ENCODE data around the gene EPHB1.
A peak's percentile ranks its signal among the peaks of the same experiment; 100 is the strongest.

The EPHB1 gene

GRCh38 chr3:135133905-135134683 is 339.0 kb downstream of the EPHB1 start:
- no peak for DNase-seq (ENCODE audit: low read depth)

- DNase-seq (ENCODE audit: low read depth), result no peak
Measured at GRCh38 chr3:135134684-135135075, 339.6 kb downstream of the EPHB1 start.

GRCh38 chr3:135135445-135135844 is 340.4 kb downstream of the EPHB1 start:
- no peak for DNase-seq (ENCODE audit: low read depth)

- DNase-seq (ENCODE audit: low read depth), result no peak
Measured at GRCh38 chr3:135136361-135137100, 341.5 kb downstream of the EPHB1 start.

GRCh38 chr3:135137296-135137695 is 342.2 kb downstream of the EPHB1 start:
- no peak for DNase-seq (ENCODE audit: low read depth)

GRCh38 chr3:135138776-135139175 is 343.7 kb downstream of the EPHB1 start:
- no peak for DNase-seq (ENCODE audit: low read depth)

- no peak for DNase-seq (ENCODE audit: low read depth)
Measured at GRCh38 chr3:135140591-135140990, 345.5 kb downstream of the EPHB1 start.

- DNase-seq (ENCODE audit: low read depth), result no peak
Measured at GRCh38 chr3:135141160-135141559, 346.1 kb downstream of the EPHB1 start.

GRCh38 chr3:135141672-135142071 is 346.6 kb downstream of the EPHB1 start:
- DNase-seq (ENCODE audit: low read depth), result no peak

GRCh38 chr3:135142530-135142929 is 347.5 kb downstream of the EPHB1 start:
- DNase-seq (ENCODE audit: low read depth), result no peak

- DNase-seq (ENCODE audit: low read depth), result no peak
Measured at GRCh38 chr3:135143474-135143873, 348.4 kb downstream of the EPHB1 start.

GRCh38 chr3:135145581-135145980 is 350.5 kb downstream of the EPHB1 start:
- peak; percentile 40 for DNase-seq (ENCODE audit: low read depth)

GRCh38 chr3:135147657-135148056 is 352.6 kb downstream of the EPHB1 start:
- no peak for DNase-seq (ENCODE audit: low read depth)

- DNase-seq (ENCODE audit: low read depth), result no peak
Measured at GRCh38 chr3:135148398-135149020, 353.4 kb downstream of the EPHB1 start.

- no peak for DNase-seq (ENCODE audit: low read depth)
Measured at GRCh38 chr3:135149707-135150681, 354.9 kb downstream of the EPHB1 start.

GRCh38 chr3:135154186-135154585 is 359.1 kb downstream of the EPHB1 start:
- DNase-seq (ENCODE audit: low read depth), result no peak

- no peak for DNase-seq (ENCODE audit: low read depth)
Measured at GRCh38 chr3:135155228-135155627, 360.2 kb downstream of the EPHB1 start.

GRCh38 chr3:135155791-135156190 is 360.7 kb downstream of the EPHB1 start:
- DNase-seq (ENCODE audit: low read depth), result no peak

GRCh38 chr3:135157045-135157740 is 362.1 kb downstream of the EPHB1 start:
- DNase-seq (ENCODE audit: low read depth), result no peak

- no peak for DNase-seq (ENCODE audit: low read depth)
Measured at GRCh38 chr3:135158520-135158919, 363.5 kb downstream of the EPHB1 start.

GRCh38 chr3:135159681-135160247 is 364.7 kb downstream of the EPHB1 start:
- DNase-seq (ENCODE audit: low read depth), result no peak

All from stromal cell of bone marrow (primary cell).